GM12874 (cell line): Measurements from ENCODE around the gene SPECC1.

Source experiments
- TF ChIP-seq, protein P1 (sequence below): IDR thresholded peaks from 2 replicates; pipeline ENCODE4 v1.5.1; 2011; ENCODE audit warnings: low read depth, mild to moderate bottlenecking, control low read depth, low read length, moderate library complexity; ENCODE audit not compliant: insufficient read depth

Gene SPECC1

DNA sequence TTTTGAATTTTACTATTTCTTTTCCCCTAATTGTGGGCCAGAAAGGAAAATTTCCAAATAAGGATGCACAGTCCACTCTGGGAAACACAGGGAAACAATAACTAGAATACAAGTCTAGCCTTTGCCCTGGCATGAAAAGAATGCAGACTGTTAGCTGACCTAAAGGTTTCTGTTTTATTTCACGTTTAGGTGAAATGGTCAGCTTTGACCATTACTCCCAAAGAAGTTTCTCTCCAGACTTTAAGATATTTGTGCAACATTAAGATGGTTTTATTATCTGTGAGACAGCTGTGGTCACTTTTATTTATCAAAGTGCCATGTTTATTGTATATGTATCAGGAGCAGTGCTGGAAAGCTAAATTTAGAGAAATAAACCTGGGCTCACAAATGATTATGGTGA lies 163.9 kb downstream of the SPECC1 start:
- TF ChIP-seq, protein P1, sequence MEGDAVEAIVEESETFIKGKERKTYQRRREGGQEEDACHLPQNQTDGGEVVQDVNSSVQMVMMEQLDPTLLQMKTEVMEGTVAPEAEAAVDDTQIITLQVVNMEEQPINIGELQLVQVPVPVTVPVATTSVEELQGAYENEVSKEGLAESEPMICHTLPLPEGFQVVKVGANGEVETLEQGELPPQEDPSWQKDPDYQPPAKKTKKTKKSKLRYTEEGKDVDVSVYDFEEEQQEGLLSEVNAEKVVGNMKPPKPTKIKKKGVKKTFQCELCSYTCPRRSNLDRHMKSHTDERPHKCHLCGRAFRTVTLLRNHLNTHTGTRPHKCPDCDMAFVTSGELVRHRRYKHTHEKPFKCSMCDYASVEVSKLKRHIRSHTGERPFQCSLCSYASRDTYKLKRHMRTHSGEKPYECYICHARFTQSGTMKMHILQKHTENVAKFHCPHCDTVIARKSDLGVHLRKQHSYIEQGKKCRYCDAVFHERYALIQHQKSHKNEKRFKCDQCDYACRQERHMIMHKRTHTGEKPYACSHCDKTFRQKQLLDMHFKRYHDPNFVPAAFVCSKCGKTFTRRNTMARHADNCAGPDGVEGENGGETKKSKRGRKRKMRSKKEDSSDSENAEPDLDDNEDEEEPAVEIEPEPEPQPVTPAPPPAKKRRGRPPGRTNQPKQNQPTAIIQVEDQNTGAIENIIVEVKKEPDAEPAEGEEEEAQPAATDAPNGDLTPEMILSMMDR, result no peak

DNA sequence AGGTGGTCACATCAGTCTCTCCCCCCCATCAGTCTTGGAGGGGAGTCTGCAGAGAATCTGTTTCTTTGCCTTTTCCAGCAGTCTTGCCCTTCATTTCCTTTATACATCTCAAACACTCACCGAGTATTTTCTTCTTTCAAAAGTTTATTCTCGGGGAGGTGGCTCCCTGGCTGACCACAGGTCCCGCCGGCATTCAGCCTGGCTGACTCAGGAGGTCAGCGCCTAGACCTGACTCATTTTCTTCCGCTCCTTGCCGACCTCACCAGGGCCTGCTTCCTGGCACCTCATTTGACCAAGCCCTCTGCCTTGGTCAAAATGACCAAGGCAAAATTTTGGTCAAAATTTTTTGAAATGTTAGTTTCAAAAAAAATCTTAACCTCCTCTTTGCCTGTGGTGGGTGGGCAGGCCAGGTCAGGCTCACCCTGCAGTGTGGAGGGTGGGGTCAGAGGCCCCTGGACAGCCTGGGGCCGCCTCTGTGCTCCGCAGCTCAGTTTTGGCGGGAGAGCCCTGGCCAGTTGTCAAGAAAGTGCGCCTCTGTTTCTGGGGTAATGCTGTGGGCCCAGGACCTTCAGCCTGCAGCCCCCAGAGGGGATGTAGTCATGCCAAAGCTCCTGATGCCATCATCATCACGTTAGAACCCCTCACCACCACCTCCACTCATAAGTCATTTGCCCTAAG lies 165.6 kb downstream of the SPECC1 start:
- TF ChIP-seq, protein P1, result no peak

DNA sequence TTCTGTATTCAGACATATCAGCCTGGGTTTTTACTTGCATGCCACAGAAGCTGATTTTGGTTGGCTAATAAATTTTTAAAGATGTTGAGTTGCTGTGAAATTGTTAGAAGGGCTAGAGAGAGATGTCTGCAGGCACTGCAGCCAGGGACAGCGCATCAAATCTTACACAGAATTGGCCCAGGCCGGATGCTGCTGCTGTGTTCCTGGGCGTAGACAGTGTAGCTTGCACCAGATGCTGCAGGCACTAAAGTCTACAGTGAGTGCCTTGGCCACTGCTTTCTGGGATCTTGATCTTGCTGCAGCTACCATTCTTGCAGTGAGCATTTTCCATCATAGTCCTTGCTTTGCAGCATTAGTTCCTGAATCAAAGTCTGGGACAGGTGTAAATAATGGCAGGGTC lies 169.9 kb downstream of the SPECC1 start:
- TF ChIP-seq, protein P1, result no peak

DNA sequence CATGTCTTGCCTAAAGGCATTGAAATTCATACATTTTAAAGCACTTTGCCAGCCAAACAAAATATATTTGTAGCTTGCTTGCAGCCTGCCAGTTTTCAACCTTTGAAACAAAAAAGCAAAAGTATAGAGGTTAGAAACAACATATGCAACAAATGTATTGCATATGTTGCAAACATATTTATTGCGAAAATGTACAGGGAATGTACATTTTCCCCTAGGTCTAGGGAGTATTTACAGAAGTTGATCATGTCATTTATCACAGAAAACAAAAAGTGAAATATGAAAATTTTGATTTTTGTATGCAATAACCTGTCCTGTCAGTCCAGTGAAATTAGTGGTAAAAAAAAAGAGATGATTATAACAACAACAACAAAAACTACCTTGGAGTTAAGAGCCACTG lies 171.5 kb downstream of the SPECC1 start:
- TF ChIP-seq, protein P1, result no peak

DNA sequence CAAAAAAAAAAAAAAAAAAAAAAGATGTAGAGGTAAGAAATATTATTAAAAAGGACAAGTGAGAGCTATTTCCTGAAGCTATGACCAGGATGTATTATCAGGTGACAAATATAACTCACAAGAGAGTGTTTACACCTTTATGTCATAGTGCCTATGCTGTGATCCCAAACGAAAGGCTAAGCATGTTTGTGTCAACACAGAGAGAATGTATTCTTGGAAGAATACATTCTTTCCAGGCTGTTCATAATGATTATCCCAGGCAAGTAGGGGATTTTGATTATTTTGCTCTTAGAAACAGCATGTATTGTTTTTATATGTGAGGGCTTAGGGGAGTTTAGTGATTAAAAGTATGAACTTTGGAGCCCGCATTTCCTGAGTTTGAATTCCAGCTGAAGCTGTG lies 175.0 kb downstream of the SPECC1 start:
- TF ChIP-seq, protein P1, result no peak

DNA sequence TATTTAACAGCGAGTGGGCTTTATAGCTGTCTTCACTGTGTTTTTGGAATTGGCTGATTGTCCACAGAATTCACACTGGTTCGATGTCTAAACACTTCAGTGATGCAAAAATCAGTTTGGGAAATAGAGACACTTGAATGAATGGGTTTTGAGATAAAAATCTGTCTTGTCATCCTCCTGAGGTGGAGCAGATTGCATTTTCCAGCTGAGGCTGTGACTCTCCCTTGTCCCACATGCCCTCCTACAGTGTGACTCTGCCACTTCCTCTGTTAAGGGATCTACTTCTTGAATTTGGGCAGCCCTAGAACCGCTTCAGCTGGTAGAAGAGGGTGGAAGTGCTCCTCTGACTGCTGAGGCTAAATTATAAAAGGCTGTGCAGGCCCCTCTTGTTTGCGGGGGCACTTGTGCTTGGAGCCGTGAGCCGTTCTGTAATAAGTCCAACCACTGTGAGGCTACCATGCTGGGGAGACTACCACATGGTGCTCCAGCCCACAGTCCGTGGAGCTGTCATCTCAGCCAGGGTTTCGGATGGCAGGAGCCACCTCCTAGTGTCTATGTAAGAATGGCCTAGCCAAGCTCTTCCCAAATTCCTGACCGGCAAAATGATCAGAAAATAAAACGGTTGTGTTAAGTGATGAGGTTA lies 175.9 kb downstream of the SPECC1 start:
- TF ChIP-seq, protein P1, result no peak

DNA sequence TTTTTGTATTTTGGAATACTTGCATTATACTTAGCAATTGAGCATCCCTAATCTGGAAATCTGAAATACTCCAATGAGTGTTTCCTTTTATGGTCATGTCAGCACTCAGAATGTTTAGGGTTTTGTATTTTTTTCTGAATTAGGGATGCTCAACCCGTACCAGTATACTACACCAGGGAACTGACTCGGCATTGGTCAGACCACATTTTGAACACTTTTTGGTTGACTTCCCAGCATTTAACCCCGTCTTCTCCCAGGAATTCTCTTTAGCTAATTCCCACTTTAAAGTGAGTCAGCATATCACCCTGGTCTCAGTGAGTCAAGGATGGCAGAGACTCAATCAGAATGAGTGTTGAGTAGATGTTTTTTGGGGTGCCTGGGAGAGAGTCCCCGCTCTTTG lies 177.9 kb downstream of the SPECC1 start:
- TF ChIP-seq, protein P1, result no peak
